ENCODE results near the gene MIF.

DNA sequence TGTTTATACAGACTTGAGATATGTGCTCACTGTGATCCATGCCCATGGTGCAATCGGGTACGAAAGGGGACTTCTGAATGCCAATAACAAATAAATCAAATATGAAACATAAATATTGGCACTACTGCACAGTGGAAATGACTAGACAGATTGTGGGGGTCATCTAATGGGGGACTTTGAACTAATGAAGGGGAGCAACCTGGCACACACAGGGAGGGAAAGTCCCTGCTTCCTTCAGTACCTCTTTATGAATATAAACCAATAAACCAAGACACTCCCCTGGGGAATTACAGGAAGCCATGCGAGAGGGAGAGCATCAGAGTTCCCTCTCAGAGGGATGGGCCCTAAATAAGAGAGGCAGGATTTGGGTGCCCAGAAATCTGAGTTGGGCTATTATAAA is 21.1 kb downstream of the MIF start:
- no peak for TF ChIP-seq EZH2 (IDR thresholded peaks at IDR 0.05; ENCODE audit: low read length, missing control alignments)
- TF ChIP-seq, protein P1, sequence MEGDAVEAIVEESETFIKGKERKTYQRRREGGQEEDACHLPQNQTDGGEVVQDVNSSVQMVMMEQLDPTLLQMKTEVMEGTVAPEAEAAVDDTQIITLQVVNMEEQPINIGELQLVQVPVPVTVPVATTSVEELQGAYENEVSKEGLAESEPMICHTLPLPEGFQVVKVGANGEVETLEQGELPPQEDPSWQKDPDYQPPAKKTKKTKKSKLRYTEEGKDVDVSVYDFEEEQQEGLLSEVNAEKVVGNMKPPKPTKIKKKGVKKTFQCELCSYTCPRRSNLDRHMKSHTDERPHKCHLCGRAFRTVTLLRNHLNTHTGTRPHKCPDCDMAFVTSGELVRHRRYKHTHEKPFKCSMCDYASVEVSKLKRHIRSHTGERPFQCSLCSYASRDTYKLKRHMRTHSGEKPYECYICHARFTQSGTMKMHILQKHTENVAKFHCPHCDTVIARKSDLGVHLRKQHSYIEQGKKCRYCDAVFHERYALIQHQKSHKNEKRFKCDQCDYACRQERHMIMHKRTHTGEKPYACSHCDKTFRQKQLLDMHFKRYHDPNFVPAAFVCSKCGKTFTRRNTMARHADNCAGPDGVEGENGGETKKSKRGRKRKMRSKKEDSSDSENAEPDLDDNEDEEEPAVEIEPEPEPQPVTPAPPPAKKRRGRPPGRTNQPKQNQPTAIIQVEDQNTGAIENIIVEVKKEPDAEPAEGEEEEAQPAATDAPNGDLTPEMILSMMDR (conservative IDR thresholded peaks at IDR 0.05 in 1 of 2, IDR thresholded peaks at IDR 0.05 in 1 of 2; ENCODE audit: low read depth in 1 of 2, low read length in 2 of 2) = no peak

Data from fibroblast of lung (primary cell).